ENCODE measurements around the gene HPCAL1.

DNA sequence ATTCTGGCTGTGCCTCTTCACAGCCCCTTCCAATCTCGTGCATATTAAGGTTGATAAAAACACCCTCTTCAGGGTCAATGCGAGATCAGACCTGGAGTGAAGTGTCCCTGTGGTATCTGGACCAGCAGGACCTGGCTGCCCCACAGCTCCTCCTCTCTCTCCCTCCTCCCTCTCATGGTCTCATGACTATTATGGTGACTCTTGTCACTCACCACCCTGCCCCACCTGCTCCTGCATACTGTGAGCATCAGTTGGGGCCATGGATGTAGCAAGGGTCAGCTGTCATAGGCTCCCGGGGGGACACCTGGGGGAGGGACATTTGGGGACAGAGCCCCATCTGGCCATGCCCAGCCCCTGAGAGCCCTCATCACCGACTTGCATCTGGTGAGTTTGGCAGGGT is 95.2 kb downstream of the HPCAL1 start:
- TF ChIP-seq TEAD4 (IDR thresholded peaks at IDR 0.05): no peak
- TF ChIP-seq CREB1 (IDR thresholded peaks at IDR 0.05; ENCODE audit: low read depth): no peak
- no peak for TF ChIP-seq RAD21 (IDR thresholded peaks at IDR 0.05; ENCODE audit: low read depth)
- no peak for TF ChIP-seq REST (IDR thresholded peaks at IDR 0.05; ENCODE audit: low read depth)
- no peak for TF ChIP-seq ZBTB7A (IDR thresholded peaks at IDR 0.05; ENCODE audit: low read depth)
- no peak for TF ChIP-seq MAX (IDR thresholded peaks at IDR 0.05)
- TF ChIP-seq TAF1 (IDR thresholded peaks at IDR 0.05; ENCODE audit: low read depth): no peak
- no peak for TF ChIP-seq USF1 (IDR thresholded peaks at IDR 0.05)
- TF ChIP-seq EP300 (IDR thresholded peaks at IDR 0.05; ENCODE audit: borderline replicate concordance): no peak
- no peak for TF ChIP-seq CEBPB (IDR thresholded peaks at IDR 0.05)
- no peak for TF ChIP-seq YY1 (IDR thresholded peaks at IDR 0.05; ENCODE audit: low read depth)
- TF ChIP-seq TCF12 (IDR thresholded peaks at IDR 0.05; ENCODE audit: low read depth): no peak
